GM18508 (cell line): ENCODE results near the gene KANK4.

Experiments
- ATAC-seq: cut with Tn5 transposase; IDR thresholded peaks from one replicate; pipeline ENCODE4 v1.9.1; 2021; ENCODE audit warnings: moderate number of reproducible peaks; ENCODE audit not compliant: insufficient read depth, unreplicated experiment

KANK4 gene

DNA sequence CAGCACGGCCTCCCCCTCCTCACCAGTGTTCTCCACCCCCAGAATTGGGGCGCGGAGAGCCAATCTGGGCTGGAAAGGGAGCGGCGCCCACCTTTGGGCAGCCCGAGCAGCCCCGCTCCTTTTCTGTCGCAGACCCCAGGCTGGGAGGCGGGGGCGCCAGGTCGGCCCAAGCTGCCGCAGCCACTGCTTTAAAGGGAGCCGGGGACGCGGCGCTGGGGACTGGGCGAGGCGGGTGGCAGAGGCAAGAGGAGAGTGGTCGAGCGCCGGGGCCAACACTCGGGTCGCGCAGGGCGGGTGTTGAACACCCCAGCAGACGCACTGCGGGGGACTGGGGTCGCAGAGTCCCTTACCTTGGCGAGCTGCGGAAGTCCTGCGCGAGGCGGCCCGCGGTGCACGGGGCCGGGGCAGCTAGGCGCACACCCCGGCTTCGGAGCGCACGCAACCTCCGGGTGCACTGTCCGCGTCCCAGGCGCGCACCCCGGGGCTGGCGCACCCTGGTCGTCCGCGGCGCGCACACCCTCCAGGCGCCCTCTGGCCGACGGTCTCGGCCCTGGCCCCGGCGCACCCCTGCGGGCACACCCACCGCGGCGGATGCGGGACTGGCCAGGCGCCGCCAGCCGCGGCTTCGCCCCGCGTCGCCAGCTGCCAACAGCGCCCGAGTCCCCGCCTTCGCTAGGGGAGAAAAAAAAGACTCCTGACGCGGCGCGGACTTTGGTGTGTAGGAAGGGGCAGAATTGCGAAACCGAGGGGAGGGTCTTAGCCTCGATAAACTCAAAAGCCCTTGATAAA, at the start of gene KANK4:
Gene KANK4 (minus strand): TSS at position 679 of the 789 bp plus-strand sequence. CDS start 37,870 bp downstream, outside the sequence.
- no peak for ATAC-seq

DNA sequence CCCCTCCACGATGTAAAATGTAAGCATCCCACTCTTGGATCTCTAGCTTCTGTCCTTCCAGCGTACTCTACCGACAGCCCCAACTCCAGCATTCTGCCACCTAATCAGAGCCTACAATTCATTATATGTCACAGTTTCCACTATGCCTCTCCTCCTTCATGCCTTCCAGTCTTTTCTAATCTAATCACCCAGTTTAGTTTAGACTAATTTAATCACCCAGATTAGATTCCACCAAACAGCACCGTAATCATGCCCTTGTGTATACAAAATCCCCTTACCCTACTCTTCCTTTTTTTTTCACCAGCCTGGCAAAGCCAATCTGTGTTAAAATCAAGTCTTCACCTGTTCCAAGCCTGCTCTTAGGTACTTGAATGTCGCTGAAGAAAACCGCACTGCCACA, 49.8 kb upstream of the KANK4 start:
- ATAC-seq: no peak

DNA sequence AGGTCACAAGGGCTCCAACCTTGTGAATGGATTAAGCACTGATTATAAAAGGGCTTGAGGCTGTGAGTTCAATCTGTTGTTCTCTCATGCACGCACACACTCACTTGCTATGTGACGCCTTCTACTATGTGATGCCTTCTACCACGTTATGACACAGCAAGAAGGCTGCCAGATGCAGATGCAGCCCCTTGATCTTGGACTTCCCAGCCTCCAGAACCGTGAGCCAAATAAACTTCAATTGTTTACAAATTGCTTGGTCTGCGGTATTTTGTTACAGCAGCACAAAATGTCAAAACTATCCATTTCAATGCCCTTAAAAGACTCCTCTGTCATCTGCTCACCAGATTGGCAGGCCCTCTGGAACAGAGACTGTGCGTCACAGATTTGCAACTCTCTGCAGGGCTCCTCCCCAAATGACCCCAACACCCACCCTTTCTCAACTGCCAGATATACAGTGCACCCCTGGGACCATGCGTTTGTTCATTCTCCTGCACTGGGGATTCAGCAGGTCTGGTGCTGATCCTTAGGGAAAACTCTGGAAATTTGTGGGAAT, 47.8 kb upstream of the KANK4 start:
- no peak for ATAC-seq

DNA sequence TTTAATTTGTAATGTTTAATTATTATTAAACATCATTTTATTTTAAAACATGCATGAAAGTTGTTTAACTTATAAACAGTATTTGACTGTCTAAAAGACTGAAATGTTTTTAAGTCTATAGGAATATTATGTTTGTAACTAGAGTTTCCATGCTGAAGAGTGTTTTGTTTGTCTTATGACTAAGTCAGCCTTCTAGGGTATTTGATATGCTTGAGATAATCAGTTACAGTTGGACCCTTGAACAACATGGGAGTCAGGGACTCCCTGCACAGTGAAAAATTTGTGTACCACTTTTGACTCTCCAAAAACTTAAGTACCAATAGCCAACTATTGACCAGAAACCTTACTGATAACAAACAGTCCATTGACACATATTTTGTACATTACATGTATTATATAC, 45.5 kb upstream of the KANK4 start:
- no peak for ATAC-seq

DNA sequence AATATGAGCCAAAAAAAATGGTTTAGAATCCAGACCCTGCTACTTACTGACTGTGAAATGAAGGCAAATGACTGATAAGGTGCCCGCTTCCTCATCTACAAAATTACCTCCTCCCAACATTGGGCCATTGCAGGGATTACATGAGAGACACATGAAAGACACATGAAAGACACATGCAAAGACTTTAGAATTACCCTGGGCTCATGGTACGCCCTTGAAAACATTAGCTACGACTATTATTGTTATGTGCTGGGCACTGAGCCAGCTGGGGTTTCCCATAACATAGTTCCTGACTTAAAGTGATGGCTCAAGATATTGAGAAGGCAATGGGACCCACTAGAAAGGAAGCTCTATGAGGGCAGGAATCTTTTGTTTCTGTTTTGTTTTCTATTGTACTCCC, 43.7 kb upstream of the KANK4 start:
- no peak for ATAC-seq

DNA sequence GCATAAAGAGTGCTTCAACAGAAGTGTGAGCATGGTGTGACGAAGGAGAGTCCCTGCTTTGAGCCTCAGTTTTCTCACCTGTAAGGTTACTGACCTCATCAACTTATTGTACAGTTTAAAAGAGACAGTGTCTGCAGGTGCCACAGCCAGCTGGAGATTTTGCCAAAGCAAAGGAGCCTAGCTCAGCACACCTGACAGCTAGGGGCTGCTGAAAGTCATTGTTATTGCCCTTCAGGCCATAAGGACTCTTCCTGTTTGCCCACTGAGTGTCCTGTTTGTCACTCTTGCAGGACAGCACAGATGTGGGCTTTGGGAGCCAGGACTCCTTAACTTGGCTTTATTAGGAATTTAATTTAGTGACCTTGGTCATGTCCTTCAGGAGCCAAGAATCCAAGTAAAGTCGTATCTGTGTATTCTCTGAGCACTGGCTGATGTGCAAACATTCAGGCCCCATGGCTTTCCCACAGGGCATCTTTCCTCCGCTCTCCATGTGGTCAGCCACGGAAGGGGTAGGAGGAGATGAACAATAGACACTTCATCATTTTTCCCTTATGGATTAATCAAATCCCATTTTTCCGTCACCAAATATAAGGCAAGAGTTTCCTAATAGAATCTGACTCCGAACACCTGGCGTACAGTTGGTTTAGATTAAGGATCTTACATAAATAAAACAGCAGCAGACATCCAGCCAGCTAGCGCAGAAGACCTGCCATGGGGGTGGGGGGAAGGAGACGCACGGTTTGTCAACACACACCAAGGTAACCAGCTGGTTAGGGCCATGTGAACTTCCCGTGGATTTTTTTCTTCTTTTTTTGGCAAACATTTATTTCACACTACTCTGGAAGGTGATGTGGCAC, 43.1 kb upstream of the KANK4 start:
- no peak for ATAC-seq

DNA sequence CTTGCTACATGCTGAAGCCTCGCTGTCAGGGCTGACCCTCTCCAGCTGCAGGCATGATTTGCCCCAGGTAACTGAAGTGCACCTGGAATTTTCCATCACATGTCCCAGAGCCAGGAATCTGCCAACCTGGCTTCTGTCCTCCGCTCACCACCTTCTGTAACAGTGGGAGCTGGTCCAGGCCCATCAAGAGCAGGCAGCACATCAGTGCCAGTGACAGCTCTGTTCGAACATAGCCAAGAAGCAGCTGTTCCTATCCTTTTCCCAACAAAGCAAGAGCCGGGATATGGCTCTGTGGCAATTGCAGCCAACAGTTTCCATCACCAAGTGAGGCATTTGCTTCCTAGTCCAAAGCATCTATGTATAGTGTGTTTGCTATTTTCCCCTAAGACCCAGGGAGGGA, 42.2 kb upstream of the KANK4 start:
- no peak for ATAC-seq

DNA sequence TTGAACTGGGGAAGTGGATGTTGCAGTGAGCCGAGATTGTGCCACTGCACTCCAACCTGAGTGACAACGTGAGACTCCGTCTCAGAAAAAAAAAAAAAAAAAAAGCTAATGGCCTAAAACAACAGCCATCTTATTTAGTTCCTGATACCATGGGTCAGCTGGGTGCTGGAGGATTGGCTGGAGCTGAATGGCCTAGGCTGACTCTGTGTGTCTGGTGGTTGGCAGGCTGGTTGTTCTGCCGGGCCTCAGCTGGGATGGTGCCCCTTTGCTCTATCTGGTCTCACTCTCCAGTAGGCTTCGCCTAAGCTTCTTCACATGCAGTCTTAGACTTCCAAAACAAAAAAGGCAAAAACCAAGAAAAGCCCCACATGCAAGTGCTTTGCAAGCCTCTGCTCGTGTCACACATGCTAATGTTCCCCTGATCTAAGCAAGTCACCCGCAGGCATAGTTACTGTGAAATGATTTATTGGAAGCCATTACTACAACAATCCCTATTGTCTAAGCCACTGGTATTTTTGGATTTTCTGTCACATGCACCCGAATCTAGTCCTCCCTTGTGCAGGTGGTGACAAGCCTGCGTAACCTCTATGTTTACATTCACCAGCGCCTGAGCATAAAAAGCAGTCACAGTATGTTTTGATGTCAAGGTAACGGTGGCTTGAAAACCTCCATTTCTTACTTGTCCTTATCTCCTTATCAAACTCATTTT, 39.6 kb upstream of the KANK4 start:
- no peak for ATAC-seq

DNA sequence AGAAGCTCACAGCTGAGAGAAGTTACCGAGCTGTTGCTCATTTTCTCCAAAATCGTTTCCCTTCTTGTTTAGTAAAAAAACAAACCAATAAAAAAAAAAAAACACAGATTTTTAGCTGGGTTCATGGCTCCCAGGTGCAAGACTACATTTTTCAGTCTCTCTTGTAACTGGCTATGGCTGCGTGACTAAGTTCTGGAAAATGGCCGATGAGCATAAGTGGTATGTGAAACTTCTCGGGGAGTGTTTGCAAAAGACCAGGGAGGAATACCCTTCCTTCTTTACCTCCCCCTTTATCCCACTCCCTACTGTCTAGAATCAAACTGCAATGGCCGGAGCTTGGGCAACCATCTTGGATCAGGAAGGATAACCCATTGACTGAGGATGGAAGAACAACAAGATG, 38.7 kb upstream of the KANK4 start:
- ATAC-seq: no peak

DNA sequence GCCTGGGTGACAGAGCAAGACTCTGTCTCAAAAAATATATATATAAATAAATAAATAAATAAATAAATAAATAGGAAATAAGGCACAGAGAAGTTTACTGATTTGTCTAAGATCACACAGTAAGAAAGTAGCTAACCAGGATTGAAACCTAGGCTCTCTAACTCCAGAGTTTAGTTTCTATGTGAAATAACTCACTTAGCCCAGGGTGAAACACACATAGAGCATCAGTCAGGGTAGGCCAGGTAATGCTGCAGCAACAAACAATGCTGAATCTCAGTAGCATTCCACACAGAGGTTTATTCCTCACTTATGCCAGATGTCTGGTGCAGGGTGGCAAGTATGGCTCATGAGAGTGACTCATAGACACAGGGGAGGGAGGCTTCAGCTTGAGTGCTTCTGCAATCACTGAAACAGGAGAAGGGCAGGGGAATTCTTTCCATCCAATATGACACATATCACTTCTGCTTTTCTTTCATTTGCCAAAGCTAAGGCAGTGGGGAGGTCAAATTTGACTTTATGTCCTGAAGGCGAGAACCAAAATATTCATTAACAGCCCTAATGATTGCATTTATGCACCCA, 37.1 kb upstream of the KANK4 start:
- ATAC-seq: no peak

DNA sequence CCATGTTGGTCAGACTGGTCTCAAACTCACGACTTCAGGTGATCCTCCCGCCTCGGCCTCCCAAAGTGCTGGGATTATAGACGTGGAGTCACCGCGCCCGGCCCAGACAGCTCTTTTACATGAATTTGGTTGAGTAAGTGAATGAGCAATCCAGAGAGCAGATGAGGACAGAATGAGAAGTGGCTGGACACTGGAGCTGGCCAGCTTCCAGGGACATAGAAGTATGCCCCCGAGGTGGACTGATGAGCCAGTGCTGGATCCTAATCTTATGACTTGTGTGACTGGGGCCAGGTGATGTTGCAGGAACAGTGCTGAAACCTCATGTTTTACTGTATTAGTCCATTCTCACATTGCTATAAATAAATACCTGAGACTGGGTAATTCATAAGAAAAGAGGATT, 35.9 kb upstream of the KANK4 start:
- no peak for ATAC-seq

DNA sequence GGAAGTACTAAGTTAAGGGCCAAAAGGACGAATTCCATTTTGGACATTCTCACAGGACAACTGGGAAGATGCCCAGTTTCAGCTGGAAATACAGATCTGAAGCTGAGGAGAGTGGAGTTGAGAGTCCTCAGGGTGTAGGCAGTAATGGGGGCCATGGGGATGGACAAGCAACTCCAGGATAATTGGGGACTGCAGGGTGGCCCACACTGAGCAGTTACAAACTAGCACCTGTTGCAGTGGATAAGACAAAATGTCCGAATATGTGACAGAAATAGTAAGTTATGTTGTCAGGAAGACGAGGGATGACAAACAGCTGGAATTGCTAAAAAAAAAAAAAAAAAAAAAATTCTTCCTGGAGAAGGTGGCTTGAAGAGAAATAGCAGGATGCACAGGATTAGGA, 34.6 kb upstream of the KANK4 start:
- ATAC-seq: no peak

DNA sequence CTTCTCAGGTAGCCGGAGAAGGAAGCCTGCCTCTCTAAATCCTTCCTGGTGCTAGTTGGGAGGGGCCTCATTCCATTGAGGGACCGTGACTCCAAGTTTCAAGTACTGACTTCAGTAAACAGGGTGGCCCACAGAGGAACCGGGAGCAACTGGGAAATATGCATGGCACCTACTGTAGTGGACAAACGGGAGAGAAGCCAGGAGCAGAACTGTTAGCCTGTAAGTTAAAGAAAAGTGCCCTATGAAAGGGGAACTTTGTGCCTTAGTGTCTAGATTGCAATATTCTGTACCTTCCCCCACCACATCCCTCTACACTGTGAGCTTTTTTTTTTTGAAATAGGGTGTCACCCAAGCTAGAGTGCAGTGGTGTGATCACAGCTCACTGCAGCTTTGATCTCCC, 33.2 kb upstream of the KANK4 start:
- no peak for ATAC-seq

DNA sequence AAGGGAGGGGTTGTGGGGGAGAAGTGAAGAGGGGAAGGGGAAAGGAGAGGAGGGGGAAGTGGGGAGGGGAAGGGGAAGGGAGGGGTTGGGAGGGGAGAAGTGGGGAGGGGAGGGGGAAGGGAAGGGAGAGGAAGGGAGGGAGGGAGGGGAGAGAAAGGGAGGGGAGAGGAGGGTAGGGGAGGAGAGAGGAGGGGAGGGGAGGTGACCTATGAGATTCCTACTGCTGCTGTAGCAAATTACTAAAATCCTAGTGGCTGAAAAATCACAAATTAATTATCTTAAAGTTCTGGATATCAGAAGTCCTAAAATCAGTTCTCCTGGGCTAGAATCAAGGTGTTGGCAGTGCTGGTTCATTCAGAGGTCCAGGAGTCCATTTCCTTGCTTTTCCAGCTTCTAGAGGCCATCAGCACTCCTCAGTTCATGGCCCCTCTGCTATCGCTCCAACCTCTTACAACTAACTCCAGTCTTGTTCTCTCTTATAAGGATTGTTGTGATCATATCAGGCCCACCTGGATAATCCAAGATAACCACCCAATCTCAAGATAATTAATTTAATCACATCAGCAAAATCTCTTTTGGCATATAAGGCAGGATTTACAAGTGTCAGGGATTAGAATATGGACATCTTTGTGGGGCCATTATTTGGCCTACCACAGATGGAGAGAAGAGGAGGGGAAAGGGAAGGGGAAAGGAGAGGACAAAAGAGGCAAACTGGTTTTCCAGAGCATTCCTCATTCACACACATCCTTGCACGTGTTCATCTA, 30.4 kb upstream of the KANK4 start:
- no peak for ATAC-seq

DNA sequence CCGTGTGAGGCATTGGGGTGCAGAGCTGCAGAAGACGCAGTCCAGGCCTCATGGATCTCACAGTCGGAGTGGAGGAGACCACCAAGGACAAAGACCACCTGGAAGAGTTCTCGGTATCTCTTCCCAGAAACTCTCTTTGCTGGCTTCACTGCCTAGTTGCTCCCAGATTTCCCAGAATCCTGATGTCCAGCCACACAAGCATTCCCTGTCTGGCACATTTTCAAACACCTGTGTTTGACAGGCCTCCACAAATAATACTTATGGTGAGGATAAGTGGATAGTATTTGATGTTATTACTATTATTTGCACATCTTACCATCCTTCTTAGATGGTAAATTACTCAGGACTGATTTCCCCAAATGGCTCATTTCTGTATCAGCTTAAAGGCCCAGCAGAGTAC, 27.7 kb upstream of the KANK4 start:
- ATAC-seq: no peak

DNA sequence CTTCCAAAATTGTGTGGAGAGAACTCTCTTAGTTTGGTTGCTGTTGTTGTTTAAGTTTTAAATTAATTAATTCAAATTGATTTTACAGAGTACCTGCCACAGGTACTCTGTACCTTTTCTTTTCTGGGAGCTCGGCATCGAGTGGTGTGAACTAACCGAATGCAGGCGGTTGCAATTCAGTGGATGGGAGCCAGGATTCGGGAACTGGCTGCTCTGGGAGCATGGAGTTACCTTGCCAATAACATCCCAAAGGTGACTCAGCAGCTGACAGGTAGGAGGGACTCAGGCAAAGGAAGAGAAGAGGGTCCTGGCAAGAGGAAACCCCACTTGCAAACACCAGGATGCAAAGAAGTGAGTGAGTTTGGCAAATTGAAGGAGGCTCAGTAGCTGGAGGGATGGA, 24.7 kb upstream of the KANK4 start:
- no peak for ATAC-seq

DNA sequence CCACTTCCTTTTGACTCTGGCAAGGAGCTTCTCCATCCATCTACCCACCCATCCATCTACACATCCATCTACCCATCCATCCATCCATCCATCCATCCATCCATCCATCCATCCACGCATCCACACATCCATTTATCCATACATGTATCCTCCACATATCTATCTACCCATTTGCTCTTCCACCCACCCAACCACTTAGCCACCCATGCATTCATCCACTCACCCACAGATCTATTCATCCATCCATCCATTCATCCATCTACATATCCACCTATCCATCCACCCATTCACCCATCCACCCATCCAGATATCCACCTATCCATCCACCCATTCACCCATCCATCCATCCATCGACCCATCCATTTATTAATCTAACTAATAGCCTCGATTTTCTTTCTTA, 23.0 kb upstream of the KANK4 start:
- no peak for ATAC-seq

DNA sequence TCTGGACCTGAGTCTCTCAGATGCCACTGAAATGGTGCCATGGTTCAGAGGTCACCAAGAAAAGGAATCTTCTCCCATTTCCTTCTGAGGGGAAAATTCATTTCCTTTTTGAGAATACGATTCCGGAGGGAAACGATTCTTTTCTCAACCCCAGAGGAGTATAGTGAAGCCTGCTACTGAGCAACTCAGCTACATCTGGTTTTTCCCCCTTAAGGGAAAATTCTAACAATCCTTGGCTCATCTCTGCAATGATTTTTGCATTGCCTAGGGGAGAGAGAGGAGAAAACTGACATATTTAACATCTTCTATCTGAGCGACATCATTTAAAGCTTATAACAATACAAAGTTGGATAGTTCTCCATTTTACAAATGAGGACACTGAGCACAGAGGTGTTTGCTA, 22.4 kb upstream of the KANK4 start:
- no peak for ATAC-seq

DNA sequence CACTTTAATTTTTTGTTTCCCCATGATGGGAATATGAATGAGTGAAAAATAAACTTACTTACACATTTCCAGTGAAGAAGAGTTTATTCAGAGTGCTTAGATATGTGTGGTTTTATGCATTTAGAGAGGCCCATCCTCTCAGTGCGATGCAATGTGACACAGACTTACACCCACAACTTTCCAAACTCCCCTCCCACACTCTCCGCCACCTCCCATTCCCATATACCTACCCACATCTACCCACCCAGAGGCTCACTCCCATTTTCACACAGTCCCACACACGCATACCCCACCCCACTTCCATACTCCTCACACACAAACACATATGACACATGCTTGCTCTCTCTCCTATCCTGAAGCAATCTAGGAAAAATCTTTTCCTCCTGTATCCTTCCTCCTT, 21.9 kb upstream of the KANK4 start:
- no peak for ATAC-seq
